ENCODE data around the gene SIGLEC12.

- TF ChIP-seq EZH2 (IDR thresholded peaks at IDR 0.05) (no peak), POLR2AphosphoS5 (IDR thresholded peaks at IDR 0.05; ENCODE audit: borderline replicate concordance, low read depth, low read length) (no peak)
These were observed 30.1 kb downstream of the SIGLEC12 start for GRCh38 chr19:51471527-51471926.

Data from SK-N-MC (cell line).